GM23338 (cell line): ENCODE measurements around the gene KCNK16. TPM values are rescaled to one million over a fixed set of nuclear protein-coding genes. Genes with fewer than 3 reads are reported as not detected.

Experiments
- ATAC-seq: fragments of 200-7000 bp; cut with Tn5 transposase; 3 replicates; pipeline ENCODE4 v1.9.1; 2020
- DNase-seq: peaks from one replicate; pipeline ENCODE4 v3.0.0-alpha.2; 2015; ENCODE audit warnings: low spot score
- H2AFZ ChIP-seq: fragments of 200-600 bp; sonication (generic); 2 replicates; pipeline ENCODE4 v1.8.0; 2016; ENCODE audit warnings: antibody characterized with exemption, mild to moderate bottlenecking, moderate library complexity
- H3F3A ChIP-seq: fragments of 200-600 bp; sonication (generic); replicated peaks from 2 replicates; pipeline ENCODE4 v1.8.0; 2017; ENCODE audit warnings: antibody characterized with exemption, mixed run types, low read depth
- H3K27ac ChIP-seq: fragments of 200-600 bp; sonication (generic); 2 replicates; pipeline ENCODE4 v1.6.1; 2016; ENCODE audit warnings: low read depth
- H3K27me3 ChIP-seq: fragments of 200-600 bp; sonication (generic); 2 replicates; pipeline ENCODE4 v1.8.0; 2016; ENCODE audit warnings: mild to moderate bottlenecking, mixed run types, moderate library complexity; ENCODE audit not compliant: insufficient read depth
- H3K36me3 ChIP-seq: fragments of 200-600 bp; sonication (generic); 2 replicates; pipeline ENCODE4 v1.8.0; 2016; ENCODE audit warnings: mild to moderate bottlenecking; ENCODE audit not compliant: insufficient read depth
- H3K4me1 ChIP-seq: fragments of 200-600 bp; sonication (generic); 2 replicates; pipeline ENCODE4 v1.8.0; 2016; ENCODE audit warnings: mild to moderate bottlenecking, moderate library complexity; ENCODE audit not compliant: insufficient read depth
- H3K4me2 ChIP-seq: fragments of 200-600 bp; sonication (generic); 2 replicates; pipeline ENCODE4 v1.7.1; 2017; ENCODE audit warnings: mixed run types
- H3K4me3 ChIP-seq: fragments of 200-600 bp; sonication (generic); 2 replicates; pipeline ENCODE4 v1.6.1; 2016; ENCODE audit warnings: mixed run types
- H3K79me2 ChIP-seq: fragments of 200-600 bp; sonication (generic); replicated peaks from 2 replicates; pipeline ENCODE4 v1.8.0; 2017; ENCODE audit warnings: mild to moderate bottlenecking; ENCODE audit not compliant: insufficient read depth
- H3K9me2 ChIP-seq: fragments of 200-600 bp; sonication (generic); 2 replicates; pipeline ENCODE4 v1.8.0; 2017; ENCODE audit not compliant: insufficient read depth
- H4K20me1 ChIP-seq: fragments of 200-600 bp; sonication (generic); replicated peaks from 2 replicates; pipeline ENCODE4 v1.8.0; 2017; ENCODE audit warnings: mild to moderate bottlenecking; ENCODE audit not compliant: insufficient read depth
- H3K27ac Mint-ChIP-seq: 2 replicates; pipeline ENCODE4 v1.8.0; 2020; ENCODE audit warnings: inconsistent platforms, mild to moderate bottlenecking, moderate library complexity, mixed read lengths
- H3K27me3 Mint-ChIP-seq: 3 replicates; pipeline ENCODE4 v1.8.0; 2022; ENCODE audit warnings: low read depth, mild to moderate bottlenecking, moderate library complexity, mixed read lengths, inconsistent platforms; ENCODE audit not compliant: insufficient read depth, poor library complexity
- H3K36me3 Mint-ChIP-seq: 3 replicates; pipeline ENCODE4 v1.8.0; 2021; ENCODE audit warnings: low read depth, mild to moderate bottlenecking, inconsistent platforms, moderate library complexity, mixed read lengths
- H3K4me1 Mint-ChIP-seq: 3 replicates; pipeline ENCODE4 v1.8.0; 2020; ENCODE audit warnings: mild to moderate bottlenecking, inconsistent platforms, mixed read lengths
- H3K4me3 Mint-ChIP-seq: 3 replicates; pipeline ENCODE4 v1.8.0; 2021; ENCODE audit warnings: moderate library complexity, mild to moderate bottlenecking, inconsistent platforms, mixed read lengths
- H3K9me3 Mint-ChIP-seq: 3 replicates; pipeline ENCODE4 v1.8.0; 2020; ENCODE audit warnings: moderate library complexity, mild to moderate bottlenecking, inconsistent platforms, mixed read lengths
- EZH2 ChIP-seq: fragments of 200-600 bp; sonication (generic); IDR thresholded peaks from one replicate; pipeline ENCODE4 v1.8.0; 2017; ENCODE audit warnings: antibody characterized with exemption, mild to moderate bottlenecking, low read depth; ENCODE audit not compliant: unreplicated experiment
- EZH2phosphoT487 ChIP-seq: fragments of 200-600 bp; sonication (generic); IDR thresholded peaks from one replicate; pipeline ENCODE4 v1.8.1; 2018; ENCODE audit warnings: antibody characterized with exemption; ENCODE audit not compliant: unreplicated experiment
- POLR2AphosphoS5 ChIP-seq: IDR thresholded peaks from 2 replicates; pipeline ENCODE4 v1.6.1; 2016; ENCODE audit warnings: antibody characterized with exemption, low read depth
- STAT1 ChIP-seq: IDR thresholded peaks from one replicate; pipeline ENCODE4 v1.6.1; 2016; ENCODE audit warnings: antibody characterized with exemption; ENCODE audit not compliant: unreplicated experiment
- ZNF331 ChIP-seq: fragments of 250-450 bp; sonication (Bioruptor Pico); IDR thresholded peaks from 2 replicates; pipeline ENCODE4 v1.5.0; 2020; ENCODE audit warnings: low read depth, mild to moderate bottlenecking, moderate library complexity
- polyA plus RNA-seq: library from polyadenylated mRNA; unstranded; fragments of >200 nt; fragmentation: Nextera tagmentation; extraction: Ambion mirVana; gene quantifications from 2 replicates; pipeline ENCODE4 v1.2.1, GENCODE V29; 2016
- total RNA-seq: library from RNA; depleted of rRNA; stranded (reverse); fragments of >200 nt; shearing (Covaris generic); gene quantifications from 2 replicates; pipeline ENCODE4 v1.2.3, GENCODE V29; 2014
- TF ChIP-seq, protein P1 (sequence below): IDR thresholded peaks from 2 replicates; pipeline ENCODE4 v1.6.1; 2016; ENCODE audit warnings: antibody characterized with exemption
- TF ChIP-seq, protein P2 (sequence below), 2 experiments: fragments of 200-600 bp in 1 of 2; sonication (generic) in 1 of 2; conservative IDR thresholded peaks; 2 replicates each; pipeline versions ENCODE4 v1.5.1 to v1.6.1; 2016 to 2017; ENCODE audit warnings: antibody characterized with exemption in 2 of 2, low read depth in 2 of 2, mild to moderate bottlenecking in 2 of 2, moderate library complexity in 1 of 2
- TF ChIP-seq, protein P3 (sequence below): fragments of 250-450 bp; sonication (Bioruptor Pico); IDR thresholded peaks from 2 replicates; pipeline ENCODE4 v1.5.0; 2020; ENCODE audit warnings: mild to moderate bottlenecking, moderate library complexity

Gene KCNK16
- total and polyA plus RNA-seq, 2 experiments from 2014 or later, result not detected

DNA sequence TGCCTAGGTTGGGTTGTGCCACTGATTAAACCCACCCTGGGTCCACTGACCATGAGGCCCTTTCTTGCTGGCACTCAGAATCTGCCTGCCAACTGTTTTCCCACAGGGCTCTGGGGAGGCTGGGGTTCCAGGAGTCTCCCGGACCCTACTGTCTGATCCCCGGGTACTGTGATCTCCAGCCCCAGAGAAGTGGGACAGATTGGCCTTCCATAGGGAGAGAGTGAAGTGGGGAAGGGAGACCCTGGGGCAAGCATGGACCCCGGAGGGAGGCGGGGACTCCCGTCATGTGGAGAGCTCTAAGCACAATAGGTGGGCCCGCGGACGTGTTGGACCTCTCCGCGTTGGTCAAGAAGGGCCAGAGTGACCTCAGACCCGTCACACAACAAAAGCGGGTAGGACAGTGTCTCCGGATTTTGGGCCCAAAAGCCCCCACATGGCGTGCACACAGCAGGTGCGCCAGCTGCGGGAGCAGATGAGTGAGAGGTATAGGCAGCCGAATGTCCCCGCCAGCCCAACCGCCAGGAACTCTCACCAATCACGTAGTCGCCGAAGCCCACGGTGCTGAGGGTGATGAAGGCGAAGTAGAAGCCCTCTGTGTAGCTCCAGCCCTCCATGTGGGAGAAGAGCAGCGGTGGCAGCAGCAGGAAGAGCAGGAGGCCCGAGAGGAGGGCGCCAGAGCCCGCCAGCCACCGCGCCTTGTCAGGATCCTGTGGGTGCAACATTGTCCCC lies 18.9 kb downstream of the KCNK16 start:
- Mint-ChIP-seq H3K27me3 (no peaks in the 10 kb centered on the region), H3K4me1 (peaks cover 20% of the 10 kb centered on the region), H3K36me3 (no peaks in the 10 kb centered on the region), H3K9me3 (no peaks in the 10 kb centered on the region; the same call in 2 of the 3 replicates), H3K27ac (no peak overlapping the region), H3K4me3 (no peak overlapping the region)
- Histone ChIP-seq H3K79me2 (no peaks in the 10 kb centered on the region), H3F3A (no peaks in the 10 kb centered on the region), H2AFZ (no peak overlapping the region), H3K9me2 (no peaks in the 10 kb centered on the region), H4K20me1 (no peaks in the 10 kb centered on the region), H3K4me2 (no peak overlapping the region), H3K4me3 (no peak overlapping the region), H3K27me3 (no peaks in the 10 kb centered on the region), H3K27ac (no peak overlapping the region), H3K36me3 (no peaks in the 10 kb centered on the region), H3K4me1 (peaks cover 6% of the 10 kb centered on the region)
- ATAC-seq (peak; percentile 5; the same call in 2 of the 3 replicates), DNase-seq (no peak)
- TF ChIP-seq, protein P1, sequence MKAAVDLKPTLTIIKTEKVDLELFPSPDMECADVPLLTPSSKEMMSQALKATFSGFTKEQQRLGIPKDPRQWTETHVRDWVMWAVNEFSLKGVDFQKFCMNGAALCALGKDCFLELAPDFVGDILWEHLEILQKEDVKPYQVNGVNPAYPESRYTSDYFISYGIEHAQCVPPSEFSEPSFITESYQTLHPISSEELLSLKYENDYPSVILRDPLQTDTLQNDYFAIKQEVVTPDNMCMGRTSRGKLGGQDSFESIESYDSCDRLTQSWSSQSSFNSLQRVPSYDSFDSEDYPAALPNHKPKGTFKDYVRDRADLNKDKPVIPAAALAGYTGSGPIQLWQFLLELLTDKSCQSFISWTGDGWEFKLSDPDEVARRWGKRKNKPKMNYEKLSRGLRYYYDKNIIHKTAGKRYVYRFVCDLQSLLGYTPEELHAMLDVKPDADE, result no peak
- TF ChIP-seq POLR2AphosphoS5, result no peak
- no peak for TF ChIP-seq EZH2
- no peak for TF ChIP-seq ZNF331 (CRISPR knock-in tag)
- no peak for TF ChIP-seq EZH2phosphoT487
- no peak for TF ChIP-seq STAT1
- TF ChIP-seq, protein P2, sequence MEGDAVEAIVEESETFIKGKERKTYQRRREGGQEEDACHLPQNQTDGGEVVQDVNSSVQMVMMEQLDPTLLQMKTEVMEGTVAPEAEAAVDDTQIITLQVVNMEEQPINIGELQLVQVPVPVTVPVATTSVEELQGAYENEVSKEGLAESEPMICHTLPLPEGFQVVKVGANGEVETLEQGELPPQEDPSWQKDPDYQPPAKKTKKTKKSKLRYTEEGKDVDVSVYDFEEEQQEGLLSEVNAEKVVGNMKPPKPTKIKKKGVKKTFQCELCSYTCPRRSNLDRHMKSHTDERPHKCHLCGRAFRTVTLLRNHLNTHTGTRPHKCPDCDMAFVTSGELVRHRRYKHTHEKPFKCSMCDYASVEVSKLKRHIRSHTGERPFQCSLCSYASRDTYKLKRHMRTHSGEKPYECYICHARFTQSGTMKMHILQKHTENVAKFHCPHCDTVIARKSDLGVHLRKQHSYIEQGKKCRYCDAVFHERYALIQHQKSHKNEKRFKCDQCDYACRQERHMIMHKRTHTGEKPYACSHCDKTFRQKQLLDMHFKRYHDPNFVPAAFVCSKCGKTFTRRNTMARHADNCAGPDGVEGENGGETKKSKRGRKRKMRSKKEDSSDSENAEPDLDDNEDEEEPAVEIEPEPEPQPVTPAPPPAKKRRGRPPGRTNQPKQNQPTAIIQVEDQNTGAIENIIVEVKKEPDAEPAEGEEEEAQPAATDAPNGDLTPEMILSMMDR (conservative IDR thresholded peaks at IDR 0.05; ENCODE audit: low read depth in 2 of 2), result peak in 1 of 2 experiments; percentile 4; a peak in 1 of 4 replicates
- TF ChIP-seq, protein P3, sequence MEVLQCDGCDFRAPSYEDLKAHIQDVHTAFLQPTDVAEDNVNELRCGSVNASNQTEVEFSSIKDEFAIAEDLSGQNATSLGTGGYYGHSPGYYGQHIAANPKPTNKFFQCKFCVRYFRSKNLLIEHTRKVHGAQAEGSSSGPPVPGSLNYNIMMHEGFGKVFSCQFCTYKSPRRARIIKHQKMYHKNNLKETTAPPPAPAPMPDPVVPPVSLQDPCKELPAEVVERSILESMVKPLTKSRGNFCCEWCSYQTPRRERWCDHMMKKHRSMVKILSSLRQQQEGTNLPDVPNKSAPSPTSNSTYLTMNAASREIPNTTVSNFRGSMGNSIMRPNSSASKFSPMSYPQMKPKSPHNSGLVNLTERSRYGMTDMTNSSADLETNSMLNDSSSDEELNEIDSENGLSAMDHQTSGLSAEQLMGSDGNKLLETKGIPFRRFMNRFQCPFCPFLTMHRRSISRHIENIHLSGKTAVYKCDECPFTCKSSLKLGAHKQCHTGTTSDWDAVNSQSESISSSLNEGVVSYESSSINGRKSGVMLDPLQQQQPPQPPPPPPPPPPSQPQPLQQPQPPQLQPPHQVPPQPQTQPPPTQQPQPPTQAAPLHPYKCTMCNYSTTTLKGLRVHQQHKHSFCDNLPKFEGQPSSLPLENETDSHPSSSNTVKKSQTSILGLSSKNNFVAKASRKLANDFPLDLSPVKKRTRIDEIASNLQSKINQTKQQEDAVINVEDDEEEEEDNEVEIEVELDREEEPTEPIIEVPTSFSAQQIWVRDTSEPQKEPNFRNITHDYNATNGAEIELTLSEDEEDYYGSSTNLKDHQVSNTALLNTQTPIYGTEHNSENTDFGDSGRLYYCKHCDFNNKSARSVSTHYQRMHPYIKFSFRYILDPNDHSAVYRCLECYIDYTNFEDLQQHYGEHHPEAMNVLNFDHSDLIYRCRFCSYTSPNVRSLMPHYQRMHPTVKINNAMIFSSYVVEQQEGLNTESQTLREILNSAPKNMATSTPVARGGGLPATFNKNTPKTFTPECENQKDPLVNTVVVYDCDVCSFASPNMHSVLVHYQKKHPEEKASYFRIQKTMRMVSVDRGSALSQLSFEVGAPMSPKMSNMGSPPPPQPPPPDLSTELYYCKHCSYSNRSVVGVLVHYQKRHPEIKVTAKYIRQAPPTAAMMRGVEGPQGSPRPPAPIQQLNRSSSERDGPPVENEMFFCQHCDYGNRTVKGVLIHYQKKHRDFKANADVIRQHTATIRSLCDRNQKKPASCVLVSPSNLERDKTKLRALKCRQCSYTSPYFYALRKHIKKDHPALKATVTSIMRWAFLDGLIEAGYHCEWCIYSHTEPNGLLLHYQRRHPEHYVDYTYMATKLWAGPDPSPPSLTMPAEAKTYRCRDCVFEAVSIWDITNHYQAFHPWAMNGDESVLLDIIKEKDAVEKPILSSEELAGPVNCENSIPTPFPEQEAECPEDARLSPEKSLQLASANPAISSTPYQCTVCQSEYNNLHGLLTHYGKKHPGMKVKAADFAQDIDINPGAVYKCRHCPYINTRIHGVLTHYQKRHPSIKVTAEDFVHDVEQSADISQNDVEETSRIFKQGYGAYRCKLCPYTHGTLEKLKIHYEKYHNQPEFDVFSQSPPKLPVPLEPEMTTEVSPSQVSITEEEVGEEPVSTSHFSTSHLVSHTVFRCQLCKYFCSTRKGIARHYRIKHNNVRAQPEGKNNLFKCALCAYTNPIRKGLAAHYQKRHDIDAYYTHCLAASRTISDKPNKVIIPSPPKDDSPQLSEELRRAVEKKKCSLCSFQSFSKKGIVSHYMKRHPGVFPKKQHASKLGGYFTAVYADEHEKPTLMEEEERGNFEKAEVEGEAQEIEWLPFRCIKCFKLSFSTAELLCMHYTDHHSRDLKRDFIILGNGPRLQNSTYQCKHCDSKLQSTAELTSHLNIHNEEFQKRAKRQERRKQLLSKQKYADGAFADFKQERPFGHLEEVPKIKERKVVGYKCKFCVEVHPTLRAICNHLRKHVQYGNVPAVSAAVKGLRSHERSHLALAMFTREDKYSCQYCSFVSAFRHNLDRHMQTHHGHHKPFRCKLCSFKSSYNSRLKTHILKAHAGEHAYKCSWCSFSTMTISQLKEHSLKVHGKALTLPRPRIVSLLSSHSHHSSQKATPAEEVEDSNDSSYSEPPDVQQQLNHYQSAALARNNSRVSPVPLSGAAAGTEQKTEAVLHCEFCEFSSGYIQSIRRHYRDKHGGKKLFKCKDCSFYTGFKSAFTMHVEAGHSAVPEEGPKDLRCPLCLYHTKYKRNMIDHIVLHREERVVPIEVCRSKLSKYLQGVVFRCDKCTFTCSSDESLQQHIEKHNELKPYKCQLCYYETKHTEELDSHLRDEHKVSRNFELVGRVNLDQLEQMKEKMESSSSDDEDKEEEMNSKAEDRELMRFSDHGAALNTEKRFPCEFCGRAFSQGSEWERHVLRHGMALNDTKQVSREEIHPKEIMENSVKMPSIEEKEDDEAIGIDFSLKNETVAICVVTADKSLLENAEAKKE, result no peak
